Heart right ventricle (tissue), 16 donors: ENCODE data around the gene SLC16A8. TPM values are rescaled to one million over a fixed set of nuclear protein-coding genes. Genes with fewer than 3 reads are reported as not detected.
A peak's percentile ranks its signal among the peaks of the same experiment; 100 is the strongest.

Source experiments
- ATAC-seq, 8 donors: fragments of 200-7000 bp; cut with Tn5 transposase; one replicate each; pipeline ENCODE4 v1.9.1; 2020; ENCODE audit warnings: mild to moderate bottlenecking in 8 of 8, moderate library complexity in 8 of 8, moderate number of reproducible peaks in 1 of 8
- DNase-seq, 2 donors: peaks; one replicate each; pipeline ENCODE4 v3.0.0-alpha.2; 2020
- H3K27ac ChIP-seq, 10 donors: fragments of 200-600 bp; sonication (generic) in 2 of 10; one replicate each; pipeline versions ENCODE4 v1.5.0 to v1.8.0; 2020 to 2022; ENCODE audit warnings: mild to moderate bottlenecking in 3 of 10
- H3K27me3 ChIP-seq, 7 donors: fragments of 200-600 bp; one replicate each; pipeline ENCODE4 v1.8.0; 2021 to 2022; ENCODE audit warnings: mild to moderate bottlenecking in 2 of 7
- H3K36me3 ChIP-seq, 9 donors: fragments of 200-600 bp; sonication (generic) in 1 of 9; one replicate each; pipeline versions ENCODE4 v1.5.0 to v1.8.0; 2020 to 2022; ENCODE audit warnings: mild to moderate bottlenecking in 2 of 9
- H3K4me1 ChIP-seq, 9 donors: fragments of 200-600 bp; sonication (generic) in 1 of 9; one replicate each; pipeline versions ENCODE4 v1.5.0 to v1.8.0; 2020 to 2022; ENCODE audit warnings: mild to moderate bottlenecking in 4 of 9
- H3K4me3 ChIP-seq, 10 donors: fragments of 200-600 bp; sonication (generic) in 2 of 10; one replicate each; pipeline versions ENCODE4 v1.5.0 to v1.8.0; 2020 to 2022; ENCODE audit warnings: mild to moderate bottlenecking in 7 of 10, moderate library complexity in 2 of 10
- H3K9me3 ChIP-seq, 11 donors: fragments of 200-600 bp in 10 of 11; sonication (generic) in 2 of 11; one replicate each; pipeline versions ENCODE4 v1.5.0 to v1.8.0; 2013 to 2022; ENCODE audit warnings: mild to moderate bottlenecking in 2 of 11, control low read depth in 1 of 11, moderate library complexity in 1 of 11
- CTCF ChIP-seq, 9 donors: fragments of 200-600 bp; sonication (generic) in 2 of 9; IDR thresholded peaks; one replicate each; pipeline versions ENCODE4 v1.5.0 to v1.8.0; 2021 to 2022; ENCODE audit warnings: antibody characterized with exemption in 9 of 9, mild to moderate bottlenecking in 5 of 9, moderate library complexity in 1 of 9
- WGBS, 2 donors: extraction: QIAGEN DNeasy Blood & Tissue Kit; methylation state at CpG; one replicate each; pipeline ENCODE4 v1.1.7; 2013; ENCODE audit warnings: inconsistent platforms in 1 of 2; 5-methylcytosine and 5-hydroxymethylcytosine counted together
- intact Hi-C, 10 donors: fragments of 100-400 bp; cut with DNase I; formaldehyde crosslinking; loops; one replicate each; pipeline versions ENCODE4 v1.11.1 to v1.14.2; 2022
- polyA plus RNA-seq, 2 donors: library from polyadenylated mRNA; stranded (reverse); fragments of 200-250 nt; gene quantifications; one replicate each; pipeline ENCODE4 v1.2.3, GENCODE V29; 2013
- total RNA-seq, 10 donors: library from RNA; stranded (reverse); fragmentation: NEBNext Ultra II Directional in 3 of 10; extraction: Animal tissue kit (Norgen Biotek cat#: 25700) in 3 of 10; gene quantifications; one replicate each; pipeline versions ENCODE4 v1.2.1 to v1.2.4, GENCODE V29; 2021 to 2023
- donor health status: Arrhythmogenic right ventricular cardiomyopathy.
- donor health status: ischemic (EF 13 %, LVEDD 7.1; RV severe dilation, severe dysfunction).
- donor health status: healthy with polysubstance abuse.
- donor health status: DM: no; HTN: yes; CAD: no.
- donor health status: DM: no; HTN: no; CAD: no.
- donor health status: ischemic (EF 25% LVEDD 6.9; RV normal size, moderate dysfunction).
- donor health status: ischemic (EF 25% LVEDD 5.7; RV mildly dilated, moderate dysfunction).
- donor health status: healthy.
- donor health status: DM: yes; HTN: yes; CAD: no.
- donor health status: Ischemic cardiomyopathy.
- donor health status: ischemic (EF 35%, LVEDD 5.7; RV mildly dilated, moderate dysfunction).
- donor health status: nonischemic (EF 11% LVEDD 7.7; RV severe dilation, severe dysfunction).
- donor health status: DM: yes; HTN: yes; CAD: no.
- donor health status: PGD.
- donor health status: ischemic (EF 29% LVEDD 5.4; RV normal size, mild dysfunction).
- donor health status: nonischemic (EF 23%, LVEDD 6.1; RV moderate dilation, normal function).

Gene SLC16A8
- total and polyA plus RNA-seq, 12 donors = 0.19 to 0.34 (median 0.22) TPM; not detected in 9

GRCh38 chr22:38097058-38097457, 13.1 kb upstream of the SLC16A8 start:
- H3K4me1 ChIP-seq = peaks cover 0 to 13% (median 0%) of the 10 kb centered on the region in 9 donors
- H3K27ac ChIP-seq = no peak overlapping the region
- 79 to 90% methylated on average over 14 to 15 of the region's 15 CpGs for WGBS, 2 donors
- no peak for TF ChIP-seq CTCF (IDR thresholded peaks at IDR 0.05)
- intact Hi-C loops = no loop called here
- no peaks in the 10 kb centered on the region for H3K9me3 ChIP-seq
- no peaks in the 10 kb centered on the region for H3K36me3 ChIP-seq
- DNase-seq (no peak), ATAC-seq (peak in 1 of 8 donors; percentile 31)
- no peak overlapping the region for H3K4me3 ChIP-seq
- no peaks in the 10 kb centered on the region for H3K27me3 ChIP-seq

- intact Hi-C loops = no loop called here
- H3K27me3 ChIP-seq = peaks cover 0 to 22% (median 17%) of the 10 kb centered on the region in 7 donors
- H3K36me3 ChIP-seq = no peaks in the 10 kb centered on the region
- H3K4me3 ChIP-seq = no peak overlapping the region
- DNase-seq = no peak
- WGBS, 2 donors = 20 to 27% methylated on average over 25 to 34 of the region's 34 CpGs
- no peak overlapping the region for H3K27ac ChIP-seq
- H3K4me1 ChIP-seq = peaks cover 0 to 8% (median 7%) of the 10 kb centered on the region in 9 donors
- no peak for TF ChIP-seq CTCF (IDR thresholded peaks at IDR 0.05)
- ATAC-seq = peak in 1 of 8 donors; percentile 41
- H3K9me3 ChIP-seq = no peaks in the 10 kb centered on the region
Measured at GRCh38 chr22:38089474-38089851, 5.5 kb upstream of the SLC16A8 start.

GRCh38 chr22:38088629-38089473, 4.9 kb upstream of the SLC16A8 start:
- Histone ChIP-seq H3K4me1 (peaks cover 0 to 8% (median 7%) of the 10 kb centered on the region in 9 donors), H3K36me3 (no peaks in the 10 kb centered on the region), H3K27me3 (peaks cover 0 to 28% (median 17%) of the 10 kb centered on the region in 7 donors), H3K4me3 (peak overlapping the region in 9 of 10 donors; percentile 19 to 41 (median 34)), H3K27ac (no peak overlapping the region), H3K9me3 (no peaks in the 10 kb centered on the region)
- ATAC-seq (peak in 7 of 8 donors; percentile 9 to 55 (median 21)), DNase-seq (no peak)
- TF ChIP-seq CTCF (IDR thresholded peaks at IDR 0.05) = no peak
- intact Hi-C loops = no loop called here
- WGBS, 2 donors = 17 to 29% methylated on average over 59 to 84 of the region's 85 CpGs

- no peak for TF ChIP-seq CTCF (IDR thresholded peaks at IDR 0.05)
- Histone ChIP-seq H3K4me3 (no peak overlapping the region), H3K9me3 (no peaks in the 10 kb centered on the region), H3K27ac (no peak overlapping the region), H3K4me1 (peaks cover 0 to 9% (median 7%) of the 10 kb centered on the region in 9 donors), H3K27me3 (peaks cover 0 to 38% (median 18%) of the 10 kb centered on the region in 7 donors), H3K36me3 (no peaks in the 10 kb centered on the region)
- intact Hi-C loops = no loop called here
- no peak for ATAC-seq
- no peak for DNase-seq
- 95% methylated on average over 12 of the region's 12 CpGs for WGBS, 2 donors
Measured at GRCh38 chr22:38087855-38088254, 3.9 kb upstream of the SLC16A8 start.
